ENCODE measurements around the gene TRAFD1. TPM values are rescaled to one million over a fixed set of nuclear protein-coding genes. Genes with fewer than 3 reads are reported as not detected.

The TRAFD1 gene
- total and polyA plus RNA-seq, 9 of the 15 experiments (the other 6 are each of a cell fraction or from before 2014, with no cell fraction given): 41.3 to 85.5 (median 54.5) TPM

DNA sequence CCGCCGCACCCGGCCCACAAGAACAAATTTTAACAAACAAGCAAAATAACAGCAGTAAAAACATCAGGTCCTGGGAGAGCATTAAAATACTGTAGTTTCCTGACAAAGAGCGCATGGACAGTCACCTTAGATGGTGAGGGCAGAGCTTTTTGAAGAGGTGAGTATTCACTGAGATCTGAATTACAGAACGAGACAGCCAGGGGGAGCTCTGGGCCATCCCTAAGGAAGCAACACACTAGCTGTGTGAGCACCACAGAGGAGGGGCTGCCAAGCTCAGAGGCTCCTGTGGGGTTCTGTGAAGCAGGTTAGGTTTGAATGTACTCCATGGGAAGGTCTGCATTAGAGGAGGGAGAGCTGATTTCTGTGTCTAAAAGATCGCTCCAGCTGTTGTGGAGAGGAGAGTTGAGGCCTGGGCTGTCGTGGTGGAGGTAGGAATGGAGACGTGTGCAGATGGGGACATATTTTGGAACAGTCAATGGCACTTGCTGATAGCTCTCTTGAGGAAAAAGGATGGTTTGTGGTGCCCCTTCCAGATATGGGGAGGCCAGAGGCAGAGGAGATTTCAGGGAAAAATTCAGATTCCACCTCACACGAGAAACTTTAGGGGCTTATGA, 72.9 kb downstream of the TRAFD1 start (continued):
- TF ChIP-seq, protein P1, sequence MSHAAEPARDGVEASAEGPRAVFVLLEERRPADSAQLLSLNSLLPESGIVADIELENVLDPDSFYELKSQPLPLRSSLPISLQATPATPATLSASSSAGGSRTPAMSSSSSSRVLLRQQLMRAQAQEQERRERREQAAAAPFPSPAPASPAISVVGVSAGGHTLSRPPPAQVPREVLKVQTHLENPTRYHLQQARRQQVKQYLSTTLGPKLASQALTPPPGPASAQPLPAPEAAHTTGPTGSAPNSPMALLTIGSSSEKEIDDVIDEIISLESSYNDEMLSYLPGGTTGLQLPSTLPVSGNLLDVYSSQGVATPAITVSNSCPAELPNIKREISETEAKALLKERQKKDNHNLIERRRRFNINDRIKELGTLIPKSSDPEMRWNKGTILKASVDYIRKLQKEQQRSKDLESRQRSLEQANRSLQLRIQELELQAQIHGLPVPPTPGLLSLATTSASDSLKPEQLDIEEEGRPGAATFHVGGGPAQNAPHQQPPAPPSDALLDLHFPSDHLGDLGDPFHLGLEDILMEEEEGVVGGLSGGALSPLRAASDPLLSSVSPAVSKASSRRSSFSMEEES (CRISPR knock-in tag; IDR thresholded peaks at IDR 0.05): no peak
- TF ChIP-seq, protein P2, sequence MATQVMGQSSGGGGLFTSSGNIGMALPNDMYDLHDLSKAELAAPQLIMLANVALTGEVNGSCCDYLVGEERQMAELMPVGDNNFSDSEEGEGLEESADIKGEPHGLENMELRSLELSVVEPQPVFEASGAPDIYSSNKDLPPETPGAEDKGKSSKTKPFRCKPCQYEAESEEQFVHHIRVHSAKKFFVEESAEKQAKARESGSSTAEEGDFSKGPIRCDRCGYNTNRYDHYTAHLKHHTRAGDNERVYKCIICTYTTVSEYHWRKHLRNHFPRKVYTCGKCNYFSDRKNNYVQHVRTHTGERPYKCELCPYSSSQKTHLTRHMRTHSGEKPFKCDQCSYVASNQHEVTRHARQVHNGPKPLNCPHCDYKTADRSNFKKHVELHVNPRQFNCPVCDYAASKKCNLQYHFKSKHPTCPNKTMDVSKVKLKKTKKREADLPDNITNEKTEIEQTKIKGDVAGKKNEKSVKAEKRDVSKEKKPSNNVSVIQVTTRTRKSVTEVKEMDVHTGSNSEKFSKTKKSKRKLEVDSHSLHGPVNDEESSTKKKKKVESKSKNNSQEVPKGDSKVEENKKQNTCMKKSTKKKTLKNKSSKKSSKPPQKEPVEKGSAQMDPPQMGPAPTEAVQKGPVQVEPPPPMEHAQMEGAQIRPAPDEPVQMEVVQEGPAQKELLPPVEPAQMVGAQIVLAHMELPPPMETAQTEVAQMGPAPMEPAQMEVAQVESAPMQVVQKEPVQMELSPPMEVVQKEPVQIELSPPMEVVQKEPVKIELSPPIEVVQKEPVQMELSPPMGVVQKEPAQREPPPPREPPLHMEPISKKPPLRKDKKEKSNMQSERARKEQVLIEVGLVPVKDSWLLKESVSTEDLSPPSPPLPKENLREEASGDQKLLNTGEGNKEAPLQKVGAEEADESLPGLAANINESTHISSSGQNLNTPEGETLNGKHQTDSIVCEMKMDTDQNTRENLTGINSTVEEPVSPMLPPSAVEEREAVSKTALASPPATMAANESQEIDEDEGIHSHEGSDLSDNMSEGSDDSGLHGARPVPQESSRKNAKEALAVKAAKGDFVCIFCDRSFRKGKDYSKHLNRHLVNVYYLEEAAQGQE (IDR thresholded peaks at IDR 0.05; ENCODE audit: borderline replicate concordance): peak; percentile 67
- TF ChIP-seq, protein P2 (CRISPR knock-in tag; IDR thresholded peaks at IDR 0.05; ENCODE audit: low read depth): no peak
- TF ChIP-seq, protein P3, sequence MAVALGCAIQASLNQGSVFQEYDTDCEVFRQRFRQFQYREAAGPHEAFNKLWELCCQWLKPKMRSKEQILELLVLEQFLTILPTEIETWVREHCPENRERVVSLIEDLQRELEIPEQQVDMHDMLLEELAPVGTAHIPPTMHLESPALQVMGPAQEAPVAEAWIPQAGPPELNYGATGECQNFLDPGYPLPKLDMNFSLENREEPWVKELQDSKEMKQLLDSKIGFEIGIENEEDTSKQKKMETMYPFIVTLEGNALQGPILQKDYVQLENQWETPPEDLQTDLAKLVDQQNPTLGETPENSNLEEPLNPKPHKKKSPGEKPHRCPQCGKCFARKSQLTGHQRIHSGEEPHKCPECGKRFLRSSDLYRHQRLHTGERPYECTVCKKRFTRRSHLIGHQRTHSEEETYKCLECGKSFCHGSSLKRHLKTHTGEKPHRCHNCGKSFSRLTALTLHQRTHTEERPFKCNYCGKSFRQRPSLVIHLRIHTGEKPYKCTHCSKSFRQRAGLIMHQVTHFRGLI (CRISPR knock-in tag; IDR thresholded peaks at IDR 0.05): no peak
- TF ChIP-seq, protein P4, sequence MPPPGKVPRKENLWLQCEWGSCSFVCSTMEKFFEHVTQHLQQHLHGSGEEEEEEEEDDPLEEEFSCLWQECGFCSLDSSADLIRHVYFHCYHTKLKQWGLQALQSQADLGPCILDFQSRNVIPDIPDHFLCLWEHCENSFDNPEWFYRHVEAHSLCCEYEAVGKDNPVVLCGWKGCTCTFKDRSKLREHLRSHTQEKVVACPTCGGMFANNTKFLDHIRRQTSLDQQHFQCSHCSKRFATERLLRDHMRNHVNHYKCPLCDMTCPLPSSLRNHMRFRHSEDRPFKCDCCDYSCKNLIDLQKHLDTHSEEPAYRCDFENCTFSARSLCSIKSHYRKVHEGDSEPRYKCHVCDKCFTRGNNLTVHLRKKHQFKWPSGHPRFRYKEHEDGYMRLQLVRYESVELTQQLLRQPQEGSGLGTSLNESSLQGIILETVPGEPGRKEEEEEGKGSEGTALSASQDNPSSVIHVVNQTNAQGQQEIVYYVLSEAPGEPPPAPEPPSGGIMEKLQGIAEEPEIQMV (tag; conservative IDR thresholded peaks at IDR 0.05; ENCODE audit: low read depth): no peak
- TF ChIP-seq KLF10 (CRISPR knock-in tag; IDR thresholded peaks at IDR 0.05) (no peak), SMC3 (conservative IDR thresholded peaks at IDR 0.05; ENCODE audit: insufficient read depth, low read depth, low read length) (peak; percentile 81), SREBF2 (CRISPR knock-in tag; IDR thresholded peaks at IDR 0.05) (no peak), ZNF12 (CRISPR knock-in tag; IDR thresholded peaks at IDR 0.05) (no peak)
- TF ChIP-seq, protein P5, sequence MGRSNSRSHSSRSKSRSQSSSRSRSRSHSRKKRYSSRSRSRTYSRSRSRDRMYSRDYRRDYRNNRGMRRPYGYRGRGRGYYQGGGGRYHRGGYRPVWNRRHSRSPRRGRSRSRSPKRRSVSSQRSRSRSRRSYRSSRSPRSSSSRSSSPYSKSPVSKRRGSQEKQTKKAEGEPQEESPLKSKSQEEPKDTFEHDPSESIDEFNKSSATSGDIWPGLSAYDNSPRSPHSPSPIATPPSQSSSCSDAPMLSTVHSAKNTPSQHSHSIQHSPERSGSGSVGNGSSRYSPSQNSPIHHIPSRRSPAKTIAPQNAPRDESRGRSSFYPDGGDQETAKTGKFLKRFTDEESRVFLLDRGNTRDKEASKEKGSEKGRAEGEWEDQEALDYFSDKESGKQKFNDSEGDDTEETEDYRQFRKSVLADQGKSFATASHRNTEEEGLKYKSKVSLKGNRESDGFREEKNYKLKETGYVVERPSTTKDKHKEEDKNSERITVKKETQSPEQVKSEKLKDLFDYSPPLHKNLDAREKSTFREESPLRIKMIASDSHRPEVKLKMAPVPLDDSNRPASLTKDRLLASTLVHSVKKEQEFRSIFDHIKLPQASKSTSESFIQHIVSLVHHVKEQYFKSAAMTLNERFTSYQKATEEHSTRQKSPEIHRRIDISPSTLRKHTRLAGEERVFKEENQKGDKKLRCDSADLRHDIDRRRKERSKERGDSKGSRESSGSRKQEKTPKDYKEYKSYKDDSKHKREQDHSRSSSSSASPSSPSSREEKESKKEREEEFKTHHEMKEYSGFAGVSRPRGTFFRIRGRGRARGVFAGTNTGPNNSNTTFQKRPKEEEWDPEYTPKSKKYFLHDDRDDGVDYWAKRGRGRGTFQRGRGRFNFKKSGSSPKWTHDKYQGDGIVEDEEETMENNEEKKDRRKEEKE (IDR thresholded peaks at IDR 0.05; ENCODE audit: borderline replicate concordance in 1 of 2, control insufficient read depth in 1 of 2, low read depth in 2 of 2, low read length in 1 of 2): no peak
